ENCODE results near the gene SMIM5.

DNA sequence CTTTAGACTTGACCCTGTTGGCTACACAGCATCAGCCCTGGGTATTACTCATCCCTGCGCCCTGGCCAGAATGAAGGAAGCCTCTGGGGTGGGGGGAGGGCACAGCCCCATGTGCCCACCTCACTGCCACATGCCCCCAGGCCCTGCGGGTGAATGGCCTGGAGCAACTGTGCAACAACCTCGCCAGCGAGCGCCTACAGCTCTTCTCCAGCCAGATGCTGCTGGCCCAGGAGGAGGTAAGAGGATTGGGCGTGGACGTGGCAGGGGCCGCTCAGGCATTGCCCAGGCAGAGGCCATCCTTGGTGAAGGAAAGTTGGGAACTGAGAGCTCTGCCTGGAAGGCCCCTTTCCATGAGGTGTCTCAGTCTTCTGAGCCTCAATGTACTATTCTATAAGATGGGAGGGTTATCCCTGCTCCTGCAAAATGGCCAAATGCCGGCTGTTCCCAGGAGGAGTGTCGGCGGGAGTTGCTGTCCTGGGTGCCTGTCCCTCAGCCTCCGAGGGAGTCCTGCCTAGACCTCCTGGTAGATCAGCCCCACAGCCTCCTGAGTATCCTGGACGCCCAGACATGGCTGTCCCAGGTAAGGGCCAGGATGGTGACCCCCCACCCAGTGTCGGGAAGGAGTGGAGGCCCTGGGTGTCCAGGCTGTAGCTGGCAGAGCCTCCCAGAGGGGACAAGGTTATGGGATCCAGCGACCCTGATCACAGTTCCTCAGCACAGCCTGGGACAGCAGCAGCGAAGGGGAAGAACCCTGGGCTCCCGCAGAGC is 36.7 kb upstream of the SMIM5 start:
- TF ChIP-seq, protein P1, sequence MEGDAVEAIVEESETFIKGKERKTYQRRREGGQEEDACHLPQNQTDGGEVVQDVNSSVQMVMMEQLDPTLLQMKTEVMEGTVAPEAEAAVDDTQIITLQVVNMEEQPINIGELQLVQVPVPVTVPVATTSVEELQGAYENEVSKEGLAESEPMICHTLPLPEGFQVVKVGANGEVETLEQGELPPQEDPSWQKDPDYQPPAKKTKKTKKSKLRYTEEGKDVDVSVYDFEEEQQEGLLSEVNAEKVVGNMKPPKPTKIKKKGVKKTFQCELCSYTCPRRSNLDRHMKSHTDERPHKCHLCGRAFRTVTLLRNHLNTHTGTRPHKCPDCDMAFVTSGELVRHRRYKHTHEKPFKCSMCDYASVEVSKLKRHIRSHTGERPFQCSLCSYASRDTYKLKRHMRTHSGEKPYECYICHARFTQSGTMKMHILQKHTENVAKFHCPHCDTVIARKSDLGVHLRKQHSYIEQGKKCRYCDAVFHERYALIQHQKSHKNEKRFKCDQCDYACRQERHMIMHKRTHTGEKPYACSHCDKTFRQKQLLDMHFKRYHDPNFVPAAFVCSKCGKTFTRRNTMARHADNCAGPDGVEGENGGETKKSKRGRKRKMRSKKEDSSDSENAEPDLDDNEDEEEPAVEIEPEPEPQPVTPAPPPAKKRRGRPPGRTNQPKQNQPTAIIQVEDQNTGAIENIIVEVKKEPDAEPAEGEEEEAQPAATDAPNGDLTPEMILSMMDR (IDR thresholded peaks at IDR 0.05; ENCODE audit: poor library complexity, severe bottlenecking): no peak
- TF ChIP-seq EP300 (conservative IDR thresholded peaks at IDR 0.05; ENCODE audit: poor library complexity, severe bottlenecking) (no peak), POLR2AphosphoS5 (IDR thresholded peaks at IDR 0.05) (no peak), EZH2 (IDR thresholded peaks at IDR 0.05; ENCODE audit: borderline replicate concordance, insufficient read depth, low read length, poor library complexity, severe bottlenecking) (no peak)
